K562 (cell line): ENCODE data around the gene AFDN. TPM values are rescaled to one million over a fixed set of nuclear protein-coding genes. Genes with fewer than 3 reads are reported as not detected.

Source experiments
- ATAC-seq: fragments of 200-7000 bp; cut with Tn5 transposase; 3 replicates; pipeline ENCODE4 v1.9.1; 2020; ENCODE audit warnings: moderate library complexity
- BruUV-seq: library from RNA; stranded (reverse); fragments of 400-500 nt; replicated peaks from 2 replicates; lab custom pipeline; 2021; lab: Mats Ljungman, UMichigan
- CTCF ChIA-PET: fragments of 300-600 bp; formaldehyde crosslinking; extraction: SDS; loops from one replicate; lab custom pipeline; 2021; ENCODE audit warnings: low intra/inter-chr PET ratio; lab: Yijun Ruan, JAX
- POLR2A ChIA-PET: fragments of 300-600, 350-650 bp; sonication (Branson Sonifier 250); formaldehyde crosslinking; extraction: SDS; loops from one replicate; lab custom pipeline; 2021; ENCODE audit warnings: antibody characterized with exemption, inconsistent platforms; lab: Yijun Ruan, JAX
- DNase-seq, 4 experiments: peaks; one replicate each; pipeline versions ENCODE4 v3.0.0 to v3.0.0-alpha.2; 2011 to 2018; ENCODE audit warnings: low spot score in 3 of 4, mixed read lengths in 3 of 4; ENCODE audit errors: extremely low read depth in 1 of 4
- FAIRE-seq: peaks from 2 replicates; lab custom pipeline; 2011; peaks lifted over from hg19 to GRCh38; lab: Jason Lieb, UNC
- H2AFZ ChIP-seq: 2 replicates; pipeline ENCODE4 v1.6.0; 2011; ENCODE audit warnings: low read depth, low read length, control low read depth, inconsistent platforms
- H3K27ac ChIP-seq: fragments of 200-600 bp; 3 replicates; pipeline ENCODE4 v1.8.0; 2011; ENCODE audit warnings: low read depth, mild to moderate bottlenecking, control low read depth, inconsistent platforms, low read length, moderate library complexity, mixed read lengths; ENCODE audit errors: extremely low read depth
- H3K27me3 ChIP-seq, 2 experiments: fragments of 300-600 bp in 1 of 2; 2 replicates in 1 of 2; 3 replicates in 1 of 2; pipeline versions ENCODE4 v1.6.0 to v1.8.0; 2011; ENCODE audit warnings: inconsistent platforms in 2 of 2, low read length in 2 of 2, mild to moderate bottlenecking in 1 of 2, mixed read lengths in 1 of 2, moderate library complexity in 1 of 2; ENCODE audit not compliant: control insufficient read depth in 2 of 2, insufficient read depth in 2 of 2
- H3K36me3 ChIP-seq: fragments of 300-600 bp; 3 replicates; pipeline ENCODE4 v1.8.0; 2011; ENCODE audit warnings: mild to moderate bottlenecking, low read length, inconsistent platforms; ENCODE audit not compliant: control insufficient read depth, insufficient read depth
- H3K4me1 ChIP-seq, 2 experiments: fragments of 200-600 bp in 1 of 2; replicated peaks in 1 of 2; 2 replicates in 1 of 2; 3 replicates in 1 of 2; pipeline versions ENCODE4 v1.5.1 to v1.8.0; 2011; ENCODE audit warnings: inconsistent platforms in 2 of 2, low read length in 2 of 2, mild to moderate bottlenecking in 1 of 2, mixed read lengths in 1 of 2, moderate library complexity in 1 of 2; ENCODE audit not compliant: control insufficient read depth in 2 of 2, insufficient read depth in 2 of 2
- H3K4me2 ChIP-seq: 2 replicates; pipeline ENCODE4 v1.6.1; 2011; ENCODE audit warnings: low read length, control low read depth, inconsistent platforms, mixed read lengths; ENCODE audit not compliant: insufficient read depth
- H3K4me3 ChIP-seq: fragments of 200-600 bp; sonication (generic), shearing (Covaris generic); 2 replicates; pipeline ENCODE4 v1.5.1; 2016; ENCODE audit warnings: control low read depth, inconsistent platforms
- H3K79me2 ChIP-seq: fragments of 200-600 bp; 3 replicates; pipeline ENCODE4 v1.8.0; 2011; ENCODE audit warnings: low read length, inconsistent platforms; ENCODE audit not compliant: control insufficient read depth, insufficient read depth
- H3K9ac ChIP-seq, 2 experiments: 2 replicates each; pipeline versions ENCODE4 v1.6.0 to v1.6.1; 2011; ENCODE audit warnings: low read depth in 2 of 2, low read length in 2 of 2, control low read depth in 1 of 2, inconsistent platforms in 1 of 2, mild to moderate bottlenecking in 1 of 2, mixed read lengths in 1 of 2; ENCODE audit not compliant: insufficient read depth in 1 of 2
- H3K9me1 ChIP-seq: one replicate; pipeline ENCODE4 v1.6.0; 2011; ENCODE audit warnings: inconsistent platforms, mild to moderate bottlenecking, low read length, moderate library complexity; ENCODE audit not compliant: control insufficient read depth, insufficient read depth
- H3K9me3 ChIP-seq: replicated peaks from 2 replicates; pipeline ENCODE4 v1.5.1; 2011; ENCODE audit warnings: low read depth, low read length, inconsistent platforms; ENCODE audit not compliant: control insufficient read depth, insufficient read depth
- H4K20me1 ChIP-seq: replicated peaks from 2 replicates; pipeline ENCODE4 v1.6.1; 2011; ENCODE audit warnings: low read length, inconsistent platforms, mixed read lengths; ENCODE audit not compliant: control insufficient read depth, insufficient read depth
- ZC3H11A ChIP-seq: IDR thresholded peaks from 2 replicates; pipeline ENCODE4 v1.6.1; 2012; ENCODE audit warnings: low read depth, low read length, improper control_type of control experiment
- WGBS: fragments of 100-300 bp; shearing (Covaris generic); methylation state at CpG from one replicate; pipeline ENCODE4 v1.1.6; 2016; ENCODE audit warnings: low coverage, mixed read lengths; ENCODE audit not compliant: insufficient coverage; ENCODE audit errors: missing lambda C conversion rate; 5-methylcytosine and 5-hydroxymethylcytosine counted together
- in situ Hi-C: fragments of 300-500 bp; cut with MboI; formaldehyde crosslinking; loops from 4 replicates; pipeline ENCODE4 v1.15.0; 2018; ENCODE audit warnings: inconsistent platforms, mixed read lengths
- intact Hi-C: fragments of 100-400 bp; cut with micrococcal nuclease; formaldehyde crosslinking; loops from 2 replicates; pipeline ENCODE4 v1.14.2; 2022
- polyA plus RNA-seq, 8 experiments: library from polyadenylated mRNA; depleted of rRNA in 4 of 8; stranded (reverse) in 5 of 8; unstranded in 3 of 8; fragments of >200 nt; fragmentation: Nextera tagmentation in 2 of 8; fragmentation: Illumina TruSeq in 1 of 8; extraction: Ambion mirVana in 2 of 8; extraction: Trizol in 1 of 8; gene quantifications; 2 replicates each; pipeline versions ENCODE4 v1.2.1 to v1.2.3, GENCODE V29; 2011 to 2014; ENCODE audit warnings: inconsistent platforms in 1 of 8, missing spikeins in 1 of 8
- total RNA-seq, 7 experiments: library from RNA; depleted of rRNA in 6 of 7; stranded (reverse); fragments of >200 nt in 6 of 7; fragmentation: Illumina TruSeq in 2 of 7; extraction: Trizol in 2 of 7; gene quantifications; 2 replicates each; pipeline versions ENCODE4 v1.2.1 to v1.2.3, GENCODE V29; 2011 to 2021; ENCODE audit warnings: low replicate concordance in 1 of 7
- TF ChIP-seq, protein P1 (sequence below), 2 experiments: fragments of 450-650 bp; conservative IDR thresholded peaks; 2 replicates each; pipeline ENCODE4 v1.6.1; 2017; ENCODE audit warnings: mild to moderate bottlenecking in 2 of 2, moderate library complexity in 2 of 2

Gene AFDN
- total and polyA plus RNA-seq, 9 of the 15 experiments (the other 6 are each of a cell fraction or from before 2014, with no cell fraction given) = 7.2 to 129 (median 105) TPM

DNA sequence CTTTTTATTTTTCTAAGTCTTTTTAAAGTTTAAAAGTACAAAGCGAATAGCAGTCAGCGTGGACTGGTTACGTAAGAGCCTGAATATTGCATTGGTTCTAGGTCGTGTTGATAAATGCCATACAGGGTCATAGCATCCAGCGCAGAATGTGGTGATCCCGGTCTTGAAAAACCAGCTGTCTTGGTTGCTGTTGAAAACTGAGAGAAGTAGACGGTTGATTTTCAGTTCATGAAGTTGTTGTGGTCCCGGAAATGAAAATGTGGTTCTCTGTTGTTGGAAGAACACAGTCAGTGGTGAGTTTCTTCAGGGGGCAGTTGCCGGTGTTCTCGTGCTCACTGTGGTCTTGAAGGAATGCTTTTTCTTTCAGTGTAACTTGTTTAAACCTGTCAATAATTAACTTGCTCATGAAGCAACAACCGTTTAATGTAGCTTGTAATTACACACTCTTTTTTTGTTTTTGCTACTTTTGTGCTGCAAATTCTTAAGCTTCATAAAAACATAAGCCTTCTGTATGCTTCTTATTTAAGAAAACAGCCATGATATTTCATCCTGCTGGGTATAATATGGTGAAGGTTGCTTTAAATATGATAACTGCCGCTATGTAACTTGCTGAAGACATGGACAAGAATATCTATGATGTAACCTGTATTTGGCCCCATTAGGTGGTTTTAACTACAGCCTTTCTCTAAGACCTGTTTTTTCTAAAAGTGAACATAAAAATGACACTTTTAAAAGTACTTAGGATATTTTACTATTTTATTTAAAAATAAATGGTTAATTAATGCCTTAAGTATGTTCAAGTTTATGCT, 106.0 kb downstream of the AFDN start:
- BruUV-seq = no TSS peak
- 86% methylated on average over 12 of the region's 12 CpGs for WGBS
- peaks cover 72% of the 10 kb centered on the region for H3K36me3 ChIP-seq

More for the DNA sequence above, 106.0 kb downstream of the AFDN start:
- H4K20me1 ChIP-seq = no peaks in the 10 kb centered on the region; the same call in 1 of the 2 replicates
- no peak overlapping the region for H3K4me2 ChIP-seq
- H3K27ac ChIP-seq = no peak overlapping the region
- no peak for ATAC-seq
- H3K4me1 ChIP-seq = no peaks in the 10 kb centered on the region
- H3K9me1 ChIP-seq = peaks cover 8% of the 10 kb centered on the region
- peak; percentile 11 for FAIRE-seq
- no peak overlapping the region for H2AFZ ChIP-seq
- CTCF ChIA-PET = no interaction called here
- in situ Hi-C loops (no loop called here), intact Hi-C loops (no loop called here)
- POLR2A ChIA-PET = interaction anchor here (0.7 kb wide), 1 partner anchor 31 kb away, joined by 3 read pairs; no protein-coding TSS in a partner anchor
- no peaks in the 10 kb centered on the region for H3K79me2 ChIP-seq
- H3K9me3 ChIP-seq = no peaks in the 10 kb centered on the region
- no peak overlapping the region for H3K9ac ChIP-seq
- DNase-seq = no peak
- H3K4me3 ChIP-seq = no peak overlapping the region
- no peaks in the 10 kb centered on the region for H3K27me3 ChIP-seq
- TF ChIP-seq, protein P1, sequence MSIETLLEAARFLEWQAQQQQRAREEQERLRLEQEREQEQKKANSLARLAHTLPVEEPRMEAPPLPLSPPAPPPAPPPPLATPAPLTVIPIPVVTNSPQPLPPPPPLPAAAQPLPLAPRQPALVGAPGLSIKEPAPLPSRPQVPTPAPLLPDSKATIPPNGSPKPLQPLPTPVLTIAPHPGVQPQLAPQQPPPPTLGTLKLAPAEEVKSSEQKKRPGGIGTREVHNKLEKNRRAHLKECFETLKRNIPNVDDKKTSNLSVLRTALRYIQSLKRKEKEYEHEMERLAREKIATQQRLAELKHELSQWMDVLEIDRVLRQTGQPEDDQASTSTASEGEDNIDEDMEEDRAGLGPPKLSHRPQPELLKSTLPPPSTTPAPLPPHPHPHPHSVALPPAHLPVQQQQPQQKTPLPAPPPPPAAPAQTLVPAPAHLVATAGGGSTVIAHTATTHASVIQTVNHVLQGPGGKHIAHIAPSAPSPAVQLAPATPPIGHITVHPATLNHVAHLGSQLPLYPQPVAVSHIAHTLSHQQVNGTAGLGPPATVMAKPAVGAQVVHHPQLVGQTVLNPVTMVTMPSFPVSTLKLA (conservative IDR thresholded peaks at IDR 0.05) = 0 out of 4 replicates have a peak, but pooled peaks of 1 of the 2 experiments have one; percentile 4
- no peak for TF ChIP-seq ZC3H11A
